ENCODE results near the gene TMEM14B. TPM values are rescaled to one million over a fixed set of nuclear protein-coding genes. Genes with fewer than 3 reads are reported as not detected.

Gene TMEM14B
- total and polyA plus RNA-seq, 9 donors, result 64.7 to 123 (median 73.0) TPM

GRCh38 chr6:10730254-10730653 lies 17.4 kb upstream of the TMEM14B start:
- Histone ChIP-seq H3K27ac (no peak overlapping the region), H3K27me3 (no peaks in the 10 kb centered on the region), H3K4me3 (no peak overlapping the region), H3K9me3 (no peaks in the 10 kb centered on the region), H3K36me3 (no peaks in the 10 kb centered on the region), H3K4me1 (ENCODE audit: insufficient read depth) (no peaks in the 10 kb centered on the region)
- intact Hi-C loops (cut with DNase I), result no loop called here
- TF ChIP-seq POLR2A (IDR thresholded peaks at IDR 0.05) (no peak), EP300 (IDR thresholded peaks at IDR 0.05) (no peak), CTCF (IDR thresholded peaks at IDR 0.05) (no peak)
- 50 to 57% (median 51%) methylated on average over 3 of the region's 3 CpGs for WGBS, 3 donors
- DNase-seq, result no peak

DNA sequence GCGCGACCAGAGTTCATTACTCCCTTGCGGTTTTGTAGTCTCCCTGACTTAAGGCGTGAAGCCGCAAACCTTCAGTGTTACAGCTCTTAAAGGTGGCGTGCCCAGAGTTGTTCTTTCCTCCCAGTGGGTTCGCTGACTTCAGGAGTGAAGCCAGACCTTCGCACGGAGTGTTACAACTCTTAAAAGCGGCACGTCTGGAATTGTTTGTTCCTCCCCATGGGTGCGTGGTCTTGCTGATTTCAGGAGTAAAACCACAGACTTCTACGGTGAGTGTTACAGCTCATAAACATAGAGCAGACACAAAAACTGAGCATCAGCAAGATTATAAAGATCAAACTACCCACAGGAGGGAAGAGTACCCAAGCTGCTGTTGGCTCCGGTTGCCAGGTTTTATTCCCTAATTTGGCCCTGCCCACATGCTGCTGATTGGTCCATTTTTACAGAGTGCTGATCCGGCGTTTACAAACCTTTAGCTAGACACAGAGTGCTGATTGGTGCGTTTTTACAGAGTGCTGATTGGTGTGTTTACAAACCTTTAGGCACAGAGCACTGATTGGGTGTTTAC lies 14.4 kb upstream of the TMEM14B start:
- Histone ChIP-seq H3K4me3 (no peak overlapping the region), H3K9me3 (no peaks in the 10 kb centered on the region), H3K4me1 (ENCODE audit: insufficient read depth) (no peaks in the 10 kb centered on the region), H3K27me3 (no peaks in the 10 kb centered on the region), H3K27ac (no peak overlapping the region), H3K36me3 (no peaks in the 10 kb centered on the region)
- 84 to 91% (median 89%) methylated on average over 17 of the region's 17 CpGs for WGBS, 3 donors
- TF ChIP-seq CTCF (IDR thresholded peaks at IDR 0.05) (no peak), POLR2A (IDR thresholded peaks at IDR 0.05) (no peak), EP300 (IDR thresholded peaks at IDR 0.05) (no peak)
- no peak for DNase-seq
- intact Hi-C loops (cut with DNase I), result no loop called here

DNA sequence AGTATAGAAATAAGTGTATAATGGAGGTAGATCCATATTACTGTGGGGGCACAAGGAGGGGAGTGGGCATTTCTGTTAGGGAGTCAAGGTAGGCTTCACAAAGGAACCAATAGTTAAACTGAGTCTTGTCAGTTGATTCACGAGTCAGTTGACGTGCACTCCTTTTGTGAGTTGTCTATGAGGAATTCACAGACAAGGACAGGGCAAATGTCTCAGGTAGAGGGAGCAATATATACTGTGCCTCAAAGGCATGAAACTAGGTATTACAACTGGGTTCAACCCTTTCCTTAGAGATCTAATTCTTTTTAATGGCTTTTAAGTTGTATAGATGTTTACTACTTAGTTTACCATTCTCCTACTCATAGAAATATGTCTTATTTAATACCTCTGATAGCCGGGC lies 13.7 kb upstream of the TMEM14B start:
- no peaks in the 10 kb centered on the region for H3K27me3 ChIP-seq
- no peak for DNase-seq
- H3K9me3 ChIP-seq, result no peaks in the 10 kb centered on the region
- H3K4me3 ChIP-seq, result no peak overlapping the region
- no peak overlapping the region for H3K27ac ChIP-seq
- intact Hi-C loops (cut with DNase I), result no loop called here
- 94 to 96% (median 94%) methylated on average over 3 of the region's 3 CpGs for WGBS, 3 donors
- TF ChIP-seq EP300 (IDR thresholded peaks at IDR 0.05), result no peak
- no peak for TF ChIP-seq CTCF (IDR thresholded peaks at IDR 0.05)
- no peak for TF ChIP-seq POLR2A (IDR thresholded peaks at IDR 0.05)
- H3K4me1 ChIP-seq (ENCODE audit: insufficient read depth), result no peaks in the 10 kb centered on the region
- H3K36me3 ChIP-seq, result no peaks in the 10 kb centered on the region

- WGBS, 3 donors, result 70 to 75% (median 72%) methylated on average over 2 of the region's 2 CpGs
- Histone ChIP-seq H3K4me3 (no peak overlapping the region), H3K4me1 (ENCODE audit: insufficient read depth) (no peaks in the 10 kb centered on the region), H3K9me3 (no peaks in the 10 kb centered on the region), H3K27me3 (no peaks in the 10 kb centered on the region), H3K27ac (no peak overlapping the region), H3K36me3 (no peaks in the 10 kb centered on the region)
- DNase-seq, result no peak
- TF ChIP-seq POLR2A (IDR thresholded peaks at IDR 0.05) (no peak), CTCF (IDR thresholded peaks at IDR 0.05) (no peak), EP300 (IDR thresholded peaks at IDR 0.05) (no peak)
- intact Hi-C loops (cut with DNase I), result no loop called here
These were observed 10.9 kb upstream of the TMEM14B start for GRCh38 chr6:10736731-10737130.
